AG09319 (cell line): ENCODE measurements around the gene S100A9.

Source experiments
- DNase-seq: peaks from one replicate; pipeline ENCODE4 v3.0.0-alpha.2; 2010; ENCODE audit warnings: low read depth; ENCODE audit errors: extremely low read depth
- CTCF ChIP-seq: IDR thresholded peaks from 2 replicates; pipeline ENCODE4 v1.5.1; 2011; ENCODE audit warnings: low read depth, mild to moderate bottlenecking, inconsistent platforms, low read length, moderate library complexity

S100A9 gene

GRCh38 chr1:153341431-153341934 lies 16.2 kb upstream of the S100A9 start:
- no peak for DNase-seq
- no peak for TF ChIP-seq CTCF

- no peak for DNase-seq
- no peak for TF ChIP-seq CTCF
These were observed 15.5 kb upstream of the S100A9 start for GRCh38 chr1:153342178-153342577.

DNA sequence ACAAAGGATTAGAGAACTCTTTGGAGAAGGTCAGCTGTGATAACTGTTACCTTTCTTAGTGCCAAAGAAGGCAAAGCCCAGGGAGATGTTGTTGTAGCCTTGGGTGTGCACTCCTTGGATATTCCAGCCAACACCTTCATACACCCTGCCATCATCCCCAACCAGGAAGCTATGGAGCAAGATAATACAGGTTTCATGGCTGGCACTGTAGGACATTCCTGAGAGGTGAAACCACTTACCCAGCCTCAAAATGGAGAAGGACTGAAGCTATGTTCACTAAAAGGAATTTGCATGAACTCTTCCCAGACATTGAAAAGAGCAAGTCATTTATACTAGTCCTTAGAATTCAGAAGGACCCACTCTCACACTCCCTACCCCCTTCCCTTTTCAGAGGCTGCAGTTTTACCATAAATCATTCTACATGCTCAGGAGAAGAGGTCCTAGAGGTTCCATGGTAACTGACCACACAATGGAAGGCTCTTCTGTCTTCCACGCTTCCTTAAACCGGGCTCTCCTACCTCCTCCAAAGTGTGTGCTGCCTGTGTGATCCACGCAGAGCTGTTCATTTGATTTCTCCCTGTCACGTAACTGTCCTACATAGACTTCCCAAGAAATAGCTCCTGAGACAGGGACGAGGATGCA lies 14.5 kb upstream of the S100A9 start:
- no peak for DNase-seq
- no peak for TF ChIP-seq CTCF

GRCh38 chr1:153343811-153344717 lies 13.6 kb upstream of the S100A9 start:
- TF ChIP-seq CTCF = no peak
- DNase-seq = no peak

- no peak for TF ChIP-seq CTCF
- no peak for DNase-seq
These were observed 13.0 kb upstream of the S100A9 start for GRCh38 chr1:153344718-153345025.

GRCh38 chr1:153345187-153346076 lies 12.2 kb upstream of the S100A9 start:
- DNase-seq = no peak
- TF ChIP-seq CTCF = no peak
